ENCODE data around the gene STK39.

STK39 gene

DNA sequence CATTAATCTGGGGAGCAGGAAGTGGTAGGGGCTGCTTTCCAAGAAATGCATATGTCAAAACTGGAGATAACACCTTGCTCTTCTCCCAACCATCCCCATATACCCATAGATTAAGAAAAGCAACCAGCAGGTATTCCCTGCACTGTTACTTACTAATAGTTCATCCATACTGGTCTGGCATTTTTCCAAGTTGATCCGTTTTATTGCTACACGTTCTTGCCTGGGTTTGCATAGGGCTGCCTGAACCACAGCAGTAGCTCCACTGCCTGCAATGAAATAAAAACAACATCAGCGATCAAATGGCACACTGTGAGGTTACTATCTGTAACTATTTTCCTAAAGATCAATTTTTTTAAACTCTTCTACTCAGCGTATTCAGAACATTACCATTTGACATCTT is 65.6 kb downstream of the STK39 start:
- DNase-seq, result no peak

DNA sequence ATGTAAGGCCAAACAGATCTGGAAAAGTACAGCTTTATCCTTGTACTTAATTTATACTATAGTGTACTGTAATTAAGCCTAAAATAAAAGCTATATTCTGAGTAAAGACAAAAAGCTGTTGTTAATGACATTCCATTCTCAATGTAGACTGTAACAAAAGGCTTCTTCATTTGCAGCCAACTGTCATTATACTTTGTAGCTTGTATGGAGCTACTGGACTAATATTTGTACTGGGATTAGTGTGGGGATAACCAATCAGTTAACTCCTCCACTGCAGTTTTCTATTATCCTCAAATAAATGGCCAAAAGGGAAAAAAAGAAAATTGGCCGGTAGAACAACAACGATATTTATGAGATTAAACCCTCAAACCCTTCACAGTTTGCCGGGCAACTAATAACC is 66.5 kb downstream of the STK39 start:
- DNase-seq, result no peak

DNA sequence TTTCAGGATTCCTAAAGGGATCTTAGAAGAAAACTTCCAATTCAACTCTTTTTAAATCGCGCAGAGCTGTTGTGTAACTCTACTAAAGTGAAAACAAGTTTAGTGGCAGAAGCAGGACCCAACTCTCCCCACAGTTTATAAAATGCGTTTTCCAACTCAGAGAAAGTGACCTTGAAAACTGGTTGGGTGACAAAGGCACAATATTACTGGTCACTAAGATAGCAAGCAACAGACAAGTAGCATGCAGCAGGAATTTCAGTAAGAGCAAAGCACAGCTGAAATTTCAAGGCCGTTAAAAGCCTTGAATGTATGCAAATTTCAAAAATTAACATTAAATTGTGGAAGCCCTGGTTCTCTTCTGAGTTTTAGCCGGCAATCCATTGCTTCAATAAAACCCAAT is 66.9 kb downstream of the STK39 start:
- DNase-seq, result no peak

- DNase-seq, result no peak
These were observed 67.8 kb downstream of the STK39 start for GRCh38 chr2:168179592-168179991.

GRCh38 chr2:168178520-168179324 is 68.7 kb downstream of the STK39 start:
- DNase-seq, result peak; percentile 21

GRCh38 chr2:168176402-168176801 is 71.0 kb downstream of the STK39 start:
- DNase-seq, result no peak

GRCh38 chr2:168175469-168175868 is 71.9 kb downstream of the STK39 start:
- no peak for DNase-seq

DNA sequence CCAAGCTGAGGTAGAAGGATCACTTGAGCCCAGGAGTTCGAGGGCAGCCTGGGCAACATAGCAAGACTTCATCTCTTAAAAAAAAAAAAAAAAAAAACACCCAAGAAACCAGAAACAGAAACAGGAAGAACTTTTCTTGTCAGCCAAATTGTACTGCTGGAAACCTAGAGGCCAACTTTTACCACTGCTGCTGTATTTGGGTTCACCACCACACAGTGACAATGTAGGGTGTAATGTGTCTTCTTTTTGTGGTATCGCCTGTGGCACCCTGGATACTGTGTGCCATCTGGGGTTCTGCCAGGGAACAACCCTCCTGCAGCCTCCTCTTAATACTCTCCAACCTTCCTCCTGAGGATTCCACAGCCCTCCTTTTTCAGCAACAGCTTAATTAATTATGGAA is 72.6 kb downstream of the STK39 start:
- DNase-seq, result peak; percentile 66

GRCh38 chr2:168172071-168172470 is 75.3 kb downstream of the STK39 start:
- no peak for DNase-seq

- peak; percentile 44 for DNase-seq
These were observed 76.2 kb downstream of the STK39 start for GRCh38 chr2:168171059-168171762.

- DNase-seq, result no peak
These were observed 78.2 kb downstream of the STK39 start for GRCh38 chr2:168169097-168169745.

DNA sequence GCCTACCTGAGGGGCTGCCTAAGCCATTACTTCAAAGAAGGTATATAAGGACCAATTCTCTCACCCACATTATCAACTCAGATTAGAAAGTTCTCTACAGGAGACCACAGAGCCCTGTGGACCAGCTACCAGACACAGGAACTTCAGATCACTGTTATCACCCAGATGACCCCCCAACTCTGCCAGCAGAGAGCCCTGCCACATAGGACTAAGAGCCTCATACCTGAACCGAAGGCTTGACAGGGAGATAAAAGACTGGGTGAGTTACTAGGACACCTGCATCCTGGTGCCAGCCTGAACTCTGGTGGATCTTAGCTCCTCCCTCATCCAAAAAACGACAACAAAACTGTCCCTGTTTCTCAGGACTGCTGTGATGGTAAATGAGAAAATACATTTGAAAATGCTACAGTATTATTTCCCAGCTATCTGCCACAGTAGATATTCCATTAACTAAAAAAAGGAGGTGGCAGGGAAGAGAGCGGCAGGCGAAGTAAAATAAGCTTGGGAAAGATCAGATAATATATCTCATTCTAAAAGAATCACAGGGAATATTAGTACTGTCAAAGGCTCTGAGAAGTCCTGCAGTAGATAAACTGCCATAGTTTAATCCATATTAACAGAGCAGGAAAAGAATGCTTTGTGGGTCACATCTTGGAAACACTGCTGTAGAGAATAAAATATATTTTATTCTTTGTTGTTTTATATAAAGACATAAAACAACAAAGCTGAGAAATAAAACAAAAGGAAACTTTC is 79.7 kb downstream of the STK39 start:
- no peak for DNase-seq

- no peak for DNase-seq
These were observed 80.4 kb downstream of the STK39 start for GRCh38 chr2:168166902-168167510.

- peak; percentile 68 for DNase-seq
These were observed 81.2 kb downstream of the STK39 start for GRCh38 chr2:168165985-168166901.

DNA sequence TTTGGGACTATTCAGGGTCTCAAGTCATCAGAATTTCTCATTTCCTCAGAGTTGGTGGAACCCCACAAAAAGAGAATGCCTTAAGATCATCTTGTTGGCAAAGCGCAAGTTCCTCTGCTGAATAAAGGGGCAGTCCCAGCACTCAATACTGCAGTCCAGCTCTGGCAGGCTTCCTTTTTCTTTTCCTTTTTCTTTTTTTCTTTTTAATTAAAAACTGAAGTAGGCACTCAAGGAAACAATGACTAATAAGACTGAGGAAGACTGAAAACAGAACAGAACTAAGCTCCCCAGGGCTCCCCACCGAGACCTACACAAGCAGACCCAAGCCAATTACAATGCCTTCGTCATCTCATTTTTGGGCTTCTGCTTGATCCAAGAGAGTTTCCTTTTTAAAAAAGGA is 82.0 kb downstream of the STK39 start:
- DNase-seq, result peak; percentile 81

GRCh38 chr2:168160897-168161296 is 86.5 kb downstream of the STK39 start:
- DNase-seq, result no peak

GRCh38 chr2:168159754-168160585 is 87.4 kb downstream of the STK39 start:
- DNase-seq, result no peak

DNA sequence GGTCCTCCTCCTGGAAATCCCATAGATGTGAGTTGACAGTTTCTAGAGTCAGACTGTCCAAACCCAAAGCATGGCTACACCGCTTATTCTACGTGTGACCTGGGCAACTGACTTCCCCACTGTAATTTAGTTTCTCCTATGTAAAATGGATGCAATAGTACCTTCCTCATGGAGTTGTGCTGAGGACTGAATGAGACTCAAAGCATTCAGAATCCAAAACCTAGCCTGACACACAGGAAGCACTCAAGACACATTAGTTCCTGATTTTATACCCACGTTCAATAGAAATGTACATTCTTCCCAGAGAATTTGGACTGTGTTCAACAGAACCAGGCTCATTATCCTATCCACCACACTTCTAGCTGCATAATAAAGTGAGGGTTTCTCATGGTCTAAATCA is 88.8 kb downstream of the STK39 start:
- DNase-seq, result no peak

DNA sequence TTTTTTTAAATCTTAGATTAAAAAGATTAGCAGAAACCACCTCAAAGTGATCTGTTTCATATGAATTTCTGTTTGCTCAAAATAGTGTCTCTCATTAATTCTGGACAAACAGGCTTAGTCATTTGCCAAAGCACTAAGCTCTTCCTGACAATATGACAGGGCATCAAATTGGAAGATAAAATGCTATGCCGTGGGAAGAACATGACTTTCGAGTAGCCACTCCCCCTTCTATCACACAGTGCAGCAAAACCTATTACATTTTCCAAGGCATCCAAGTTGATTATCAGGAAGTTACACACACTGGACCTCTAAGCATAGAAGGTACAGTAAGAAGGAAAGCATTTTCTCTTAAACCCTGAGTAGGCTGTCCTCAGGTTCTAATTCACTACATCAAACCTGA is 89.5 kb downstream of the STK39 start:
- DNase-seq, result no peak

DNA sequence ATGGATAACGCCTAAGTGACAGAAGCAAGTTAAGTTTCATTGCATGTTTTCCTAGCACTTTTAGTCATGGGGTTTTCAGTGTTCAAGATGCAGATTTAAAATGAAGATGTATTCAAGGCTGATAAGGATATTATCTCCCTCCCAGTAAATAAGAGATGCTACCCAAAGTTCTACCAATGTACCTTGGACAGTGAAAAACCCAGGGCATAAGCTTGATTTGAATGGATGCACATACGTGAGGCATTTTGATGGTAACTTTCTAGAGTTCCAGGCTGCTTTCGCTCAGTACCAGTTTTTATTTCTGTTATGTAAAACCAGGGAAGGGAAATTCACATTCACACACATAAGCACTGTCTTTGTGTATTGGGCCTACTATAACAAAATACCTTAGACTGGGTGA is 90.3 kb downstream of the STK39 start:
- no peak for DNase-seq

- no peak for DNase-seq
These were observed 90.7 kb downstream of the STK39 start for GRCh38 chr2:168156661-168157060.

Data from inflammatory macrophage treated with lipopolysaccharide for 4 hours (primary cell).